Ishikawa (cell line): ENCODE data around the gene TMUB2.

Source experiments
- CEBPB ChIP-seq: IDR thresholded peaks from 2 replicates; pipeline ENCODE4 v1.6.1; 2012
- EGR1 ChIP-seq: IDR thresholded peaks from 2 replicates; pipeline ENCODE4 v1.6.1; 2012
- EP300 ChIP-seq: IDR thresholded peaks from 2 replicates; pipeline ENCODE4 v1.6.1; 2012; ENCODE audit warnings: borderline replicate concordance
- TCF12 ChIP-seq: IDR thresholded peaks from 2 replicates; pipeline ENCODE4 v1.6.1; 2012; ENCODE audit warnings: low read depth
- TEAD4 ChIP-seq: IDR thresholded peaks from 2 replicates; pipeline ENCODE4 v1.6.1; 2012
- YY1 ChIP-seq: IDR thresholded peaks from 2 replicates; pipeline ENCODE4 v1.6.1; 2012; ENCODE audit warnings: low read depth
- ZBTB7A ChIP-seq: IDR thresholded peaks from 2 replicates; pipeline ENCODE4 v1.6.1; 2012; ENCODE audit warnings: low read depth
- TF ChIP-seq, protein P1 (sequence below): IDR thresholded peaks from 2 replicates; pipeline ENCODE4 v1.6.1; 2012
- TF ChIP-seq, protein P2 (sequence below): IDR thresholded peaks from 2 replicates; pipeline ENCODE4 v1.6.1; 2012
- TF ChIP-seq, protein P3 (sequence below): IDR thresholded peaks from 2 replicates; pipeline ENCODE4 v1.6.1; 2012; ENCODE audit warnings: low read depth, mild to moderate bottlenecking

DNA sequence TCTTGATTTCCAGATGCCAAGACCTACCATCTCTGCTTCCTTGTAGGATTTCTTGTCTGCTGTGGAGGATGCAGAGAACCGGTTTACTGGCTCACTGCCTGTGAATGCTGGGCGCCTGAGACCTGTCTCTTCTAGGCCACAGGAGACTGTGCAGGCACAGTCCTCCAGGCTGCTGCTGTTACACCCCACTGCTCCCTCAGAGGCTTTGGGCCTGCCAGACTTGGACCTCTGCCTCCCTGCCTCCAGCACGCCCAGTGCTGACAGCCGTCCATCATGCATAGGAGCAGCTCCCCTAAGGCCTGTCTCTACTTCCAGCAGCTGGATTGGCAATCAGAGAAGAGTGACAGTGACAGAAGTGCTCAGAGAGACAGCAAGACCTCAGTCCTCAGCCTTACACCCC is 39.0 kb upstream of the TMUB2 start:
- TF ChIP-seq, protein P1, sequence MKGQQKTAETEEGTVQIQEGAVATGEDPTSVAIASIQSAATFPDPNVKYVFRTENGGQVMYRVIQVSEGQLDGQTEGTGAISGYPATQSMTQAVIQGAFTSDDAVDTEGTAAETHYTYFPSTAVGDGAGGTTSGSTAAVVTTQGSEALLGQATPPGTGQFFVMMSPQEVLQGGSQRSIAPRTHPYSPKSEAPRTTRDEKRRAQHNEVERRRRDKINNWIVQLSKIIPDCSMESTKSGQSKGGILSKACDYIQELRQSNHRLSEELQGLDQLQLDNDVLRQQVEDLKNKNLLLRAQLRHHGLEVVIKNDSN = no peak
- TF ChIP-seq ZBTB7A (no peak), EGR1 (no peak), TCF12 (no peak), CEBPB (no peak), EP300 (no peak), YY1 (no peak), TEAD4 (no peak)
- TF ChIP-seq, protein P2, sequence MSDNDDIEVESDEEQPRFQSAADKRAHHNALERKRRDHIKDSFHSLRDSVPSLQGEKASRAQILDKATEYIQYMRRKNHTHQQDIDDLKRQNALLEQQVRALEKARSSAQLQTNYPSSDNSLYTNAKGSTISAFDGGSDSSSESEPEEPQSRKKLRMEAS = no peak
- TF ChIP-seq, protein P3, sequence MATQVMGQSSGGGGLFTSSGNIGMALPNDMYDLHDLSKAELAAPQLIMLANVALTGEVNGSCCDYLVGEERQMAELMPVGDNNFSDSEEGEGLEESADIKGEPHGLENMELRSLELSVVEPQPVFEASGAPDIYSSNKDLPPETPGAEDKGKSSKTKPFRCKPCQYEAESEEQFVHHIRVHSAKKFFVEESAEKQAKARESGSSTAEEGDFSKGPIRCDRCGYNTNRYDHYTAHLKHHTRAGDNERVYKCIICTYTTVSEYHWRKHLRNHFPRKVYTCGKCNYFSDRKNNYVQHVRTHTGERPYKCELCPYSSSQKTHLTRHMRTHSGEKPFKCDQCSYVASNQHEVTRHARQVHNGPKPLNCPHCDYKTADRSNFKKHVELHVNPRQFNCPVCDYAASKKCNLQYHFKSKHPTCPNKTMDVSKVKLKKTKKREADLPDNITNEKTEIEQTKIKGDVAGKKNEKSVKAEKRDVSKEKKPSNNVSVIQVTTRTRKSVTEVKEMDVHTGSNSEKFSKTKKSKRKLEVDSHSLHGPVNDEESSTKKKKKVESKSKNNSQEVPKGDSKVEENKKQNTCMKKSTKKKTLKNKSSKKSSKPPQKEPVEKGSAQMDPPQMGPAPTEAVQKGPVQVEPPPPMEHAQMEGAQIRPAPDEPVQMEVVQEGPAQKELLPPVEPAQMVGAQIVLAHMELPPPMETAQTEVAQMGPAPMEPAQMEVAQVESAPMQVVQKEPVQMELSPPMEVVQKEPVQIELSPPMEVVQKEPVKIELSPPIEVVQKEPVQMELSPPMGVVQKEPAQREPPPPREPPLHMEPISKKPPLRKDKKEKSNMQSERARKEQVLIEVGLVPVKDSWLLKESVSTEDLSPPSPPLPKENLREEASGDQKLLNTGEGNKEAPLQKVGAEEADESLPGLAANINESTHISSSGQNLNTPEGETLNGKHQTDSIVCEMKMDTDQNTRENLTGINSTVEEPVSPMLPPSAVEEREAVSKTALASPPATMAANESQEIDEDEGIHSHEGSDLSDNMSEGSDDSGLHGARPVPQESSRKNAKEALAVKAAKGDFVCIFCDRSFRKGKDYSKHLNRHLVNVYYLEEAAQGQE = no peak
